NCI-H2171 (cell line): ENCODE results near the gene GNPTG.

ENCODE experiments used
- DNase-seq: peaks from one replicate; lab custom pipeline; 2025; lab: John Stamatoyannopoulos, UW

The GNPTG gene

DNA sequence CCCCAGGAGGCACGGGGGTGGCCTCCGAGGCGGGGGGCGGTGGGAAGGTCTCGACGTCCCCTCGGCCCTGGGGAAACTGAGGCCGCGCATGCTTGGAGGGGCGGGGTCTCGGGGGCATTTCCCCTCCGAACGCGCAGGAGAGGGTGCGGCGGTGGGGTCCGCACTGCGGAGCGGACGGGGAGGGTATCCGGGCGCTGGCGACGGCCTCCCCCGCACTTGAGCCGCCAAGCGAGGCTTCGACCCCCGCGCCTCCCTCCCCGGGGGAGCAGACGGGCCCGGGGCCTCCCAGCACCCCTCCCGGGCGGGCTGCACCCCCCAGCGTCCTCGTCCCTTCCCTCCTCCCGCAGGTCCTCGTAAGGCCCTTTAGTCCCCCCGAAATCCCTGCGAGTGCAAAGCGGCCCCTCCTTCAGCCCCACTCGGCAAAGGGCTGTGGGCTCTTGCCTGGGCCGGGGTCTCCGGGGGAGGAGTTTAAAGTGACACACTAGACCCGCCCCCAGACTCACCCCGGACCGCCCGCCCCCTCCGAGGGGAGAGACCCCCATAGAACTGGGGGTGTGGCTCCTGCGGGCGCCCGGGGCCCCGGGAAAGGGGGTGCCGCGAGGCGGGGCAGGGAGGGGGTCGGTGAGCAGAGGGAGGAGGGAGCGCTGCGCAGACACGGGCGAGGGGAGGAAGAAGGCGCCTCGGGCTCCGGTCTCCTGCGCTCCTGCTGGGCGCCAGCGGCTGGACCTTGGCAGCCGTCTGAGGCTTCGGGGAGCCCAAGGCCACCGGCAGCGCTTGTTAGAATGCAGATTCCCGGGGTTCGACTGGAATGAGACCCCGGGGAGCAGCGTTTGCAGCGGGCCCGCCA is 17.7 kb upstream of the GNPTG start:
- DNase-seq: no peak

DNA sequence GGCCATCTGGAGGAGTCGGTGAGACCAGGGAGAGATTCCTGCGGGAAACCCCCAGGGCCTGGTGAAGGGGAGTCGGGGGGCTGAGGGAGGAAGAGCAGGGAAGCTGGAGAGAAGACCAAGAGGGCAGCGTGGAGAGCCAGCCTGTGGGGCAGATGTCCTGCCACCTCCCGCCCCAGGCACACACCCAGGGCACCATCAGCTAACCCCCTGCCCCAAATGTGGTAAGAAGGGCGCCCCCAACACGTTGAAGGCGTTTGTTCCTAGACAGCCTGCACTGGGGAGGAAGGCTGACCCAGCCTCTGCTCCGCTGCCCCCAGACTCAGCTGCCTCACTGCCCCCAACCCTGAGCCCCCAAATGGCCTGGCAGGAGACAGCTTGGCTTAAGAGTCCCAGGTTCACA is 17.0 kb upstream of the GNPTG start:
- DNase-seq: no peak

DNA sequence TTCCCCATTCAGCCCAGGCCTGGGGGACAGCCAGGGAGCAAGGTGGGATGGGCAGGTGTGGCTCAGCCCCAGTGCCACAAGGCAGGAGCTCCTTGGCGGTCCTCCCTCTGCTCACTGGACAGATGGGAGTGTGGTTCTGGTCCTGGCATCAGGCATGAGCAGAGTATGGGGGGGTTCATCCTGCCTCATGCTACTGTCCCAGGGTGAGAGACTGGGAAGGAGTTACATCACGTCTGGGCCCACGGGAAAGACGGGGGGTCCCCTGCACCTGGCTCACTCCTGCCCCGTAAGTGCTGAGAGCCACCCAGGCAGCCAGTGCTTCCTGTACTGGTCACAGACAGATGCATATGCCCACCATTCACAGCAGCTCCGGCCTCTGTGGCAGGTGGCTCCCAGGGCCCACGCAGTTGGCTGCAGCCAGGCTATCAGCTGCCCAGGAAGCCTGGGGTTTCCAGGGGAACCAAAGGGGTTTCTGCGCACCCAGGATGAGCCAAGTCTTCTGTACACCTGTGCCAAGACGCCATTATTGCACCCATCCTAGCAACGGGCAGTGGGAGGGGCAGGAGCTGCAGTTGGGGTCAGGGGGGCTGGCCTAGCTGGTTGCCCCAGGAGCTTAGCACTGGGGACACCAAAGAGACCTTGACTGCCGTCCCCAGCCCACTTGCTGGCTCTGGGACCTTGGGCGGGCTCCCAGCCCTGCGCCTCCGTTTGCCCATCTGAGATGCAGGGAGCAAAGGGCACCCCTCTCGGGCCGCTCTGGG is 16.3 kb upstream of the GNPTG start:
- DNase-seq: no peak

DNA sequence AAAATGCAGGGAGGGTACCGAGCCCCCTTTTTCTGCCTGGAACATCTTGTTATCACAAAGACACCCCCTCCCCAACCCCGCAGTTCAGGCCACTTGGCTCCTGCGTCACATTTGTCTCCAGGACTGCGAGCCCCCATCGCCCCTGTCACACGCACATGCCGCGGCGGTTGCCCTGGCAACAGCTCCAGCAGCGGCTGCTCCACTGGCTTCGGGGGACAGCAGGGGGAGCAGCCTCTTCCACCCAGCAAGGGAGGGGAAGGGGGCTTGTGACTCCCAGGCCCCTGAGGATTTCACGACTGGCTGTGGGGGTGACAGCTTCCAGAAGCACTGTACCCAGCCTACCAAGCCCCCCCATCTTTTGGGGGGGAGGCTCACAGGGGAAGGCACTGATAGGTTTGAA is 15.7 kb upstream of the GNPTG start:
- DNase-seq: peak; percentile 17

DNA sequence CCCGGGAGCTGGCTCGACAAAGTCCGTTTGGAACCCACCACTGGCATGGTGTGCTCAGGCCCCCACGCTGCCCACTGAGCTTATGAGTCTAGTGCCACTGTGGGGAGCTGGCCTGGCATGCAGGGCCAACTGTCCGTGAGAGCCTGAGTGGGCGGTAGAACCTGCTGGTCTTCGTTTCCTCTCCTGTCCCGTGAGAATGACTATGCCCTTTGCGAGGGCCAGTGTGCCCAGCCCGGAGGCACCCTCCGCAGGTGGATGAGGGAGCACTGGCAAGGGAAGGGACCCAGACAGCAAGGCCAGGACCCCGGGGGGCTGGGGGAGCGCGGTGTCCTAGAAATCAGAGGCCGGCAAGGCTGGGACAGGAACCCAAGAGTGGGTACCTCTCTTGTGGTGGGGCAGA is 15.1 kb upstream of the GNPTG start:
- no peak for DNase-seq

DNA sequence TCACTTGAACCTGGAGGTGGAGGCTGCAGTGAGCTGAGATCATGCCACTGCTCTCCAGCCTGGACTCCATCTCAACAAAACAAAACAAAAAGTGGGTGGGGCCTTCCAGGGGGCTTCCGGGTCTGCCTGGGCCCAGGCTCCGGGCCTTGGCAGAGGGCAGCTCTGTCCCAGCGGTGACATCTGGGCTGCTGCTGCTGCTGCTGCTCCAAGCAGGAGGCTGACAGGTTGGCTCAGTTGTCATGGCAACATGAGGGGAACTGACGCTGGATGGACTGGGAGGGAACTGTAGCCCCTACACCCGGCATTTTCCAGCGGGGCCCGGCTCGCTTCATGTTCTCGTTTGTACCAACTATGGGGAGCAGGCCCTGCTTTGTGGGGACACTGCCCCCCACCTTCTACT is 14.2 kb upstream of the GNPTG start:
- DNase-seq: peak; percentile 29

DNA sequence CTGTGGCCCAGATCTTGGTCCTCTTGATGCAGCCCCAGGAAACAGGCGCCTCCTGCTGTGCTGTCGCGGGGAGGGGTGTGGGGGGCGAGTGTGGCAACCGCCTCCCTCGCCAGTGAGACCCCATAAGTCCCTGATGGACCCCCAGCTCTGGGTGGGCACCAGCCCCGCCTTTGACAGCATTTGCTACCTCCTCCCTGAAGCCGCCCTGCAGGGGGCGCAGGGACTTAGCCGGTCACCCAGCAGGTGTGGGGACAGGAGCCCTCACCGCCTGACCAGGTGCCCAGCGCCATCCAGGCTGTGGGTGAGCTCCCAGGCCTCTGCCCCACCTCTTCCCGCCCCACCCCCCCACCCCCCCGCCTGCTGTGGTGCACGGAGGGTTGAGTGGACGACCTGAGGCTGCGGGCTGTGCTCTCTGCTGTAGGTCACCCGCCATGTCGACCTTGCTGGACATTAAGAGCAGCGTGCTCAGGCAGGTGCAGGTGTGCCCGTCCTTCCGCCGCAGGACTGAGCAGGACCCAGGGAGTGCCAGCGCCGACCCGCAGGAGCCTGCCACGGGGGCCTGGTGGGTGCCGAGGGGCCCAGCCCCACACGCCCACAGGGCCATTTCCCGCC is 13.5 kb upstream of the GNPTG start:
- DNase-seq: no peak

DNA sequence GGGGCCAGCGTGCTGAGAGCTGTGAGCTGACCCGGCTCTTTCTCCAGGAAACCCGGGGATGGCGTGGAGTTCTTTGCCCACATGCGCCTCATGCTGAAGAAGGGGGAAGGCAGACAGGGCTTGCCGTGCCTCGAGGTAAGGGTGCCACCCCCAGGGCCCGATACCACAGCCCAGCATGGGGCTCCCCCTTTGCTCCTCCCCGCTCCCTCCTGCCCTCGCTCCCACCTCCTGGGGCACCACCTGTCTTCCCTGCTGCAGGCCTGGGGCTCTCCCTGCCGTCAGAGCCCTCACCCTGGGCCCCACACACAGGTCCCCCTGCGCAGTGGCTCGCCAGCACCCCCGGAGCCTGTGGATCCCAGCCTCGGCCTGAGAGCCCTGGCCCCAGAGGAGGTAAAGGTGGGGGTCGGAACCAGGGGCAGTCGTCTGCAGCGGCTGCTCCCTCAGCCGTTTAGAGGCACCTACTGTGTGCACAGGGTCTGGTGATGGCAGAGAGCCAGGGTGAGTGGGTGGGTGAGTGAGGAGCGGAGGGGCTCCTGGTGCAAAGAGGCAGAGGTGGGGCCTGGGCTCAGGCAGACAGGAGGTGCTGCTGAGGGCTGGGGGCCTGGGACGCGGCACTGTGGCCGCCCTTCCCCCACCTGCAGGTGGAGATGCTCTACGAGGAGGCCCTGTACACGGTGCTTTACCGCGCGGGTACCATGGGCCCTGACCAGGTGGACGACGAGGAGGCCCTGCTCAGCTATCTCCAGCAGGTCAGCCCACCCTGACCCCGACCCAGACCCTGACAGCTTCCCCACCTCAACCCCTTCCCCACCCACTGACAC is 12.7 kb upstream of the GNPTG start:
- DNase-seq: peak; percentile 50

DNA sequence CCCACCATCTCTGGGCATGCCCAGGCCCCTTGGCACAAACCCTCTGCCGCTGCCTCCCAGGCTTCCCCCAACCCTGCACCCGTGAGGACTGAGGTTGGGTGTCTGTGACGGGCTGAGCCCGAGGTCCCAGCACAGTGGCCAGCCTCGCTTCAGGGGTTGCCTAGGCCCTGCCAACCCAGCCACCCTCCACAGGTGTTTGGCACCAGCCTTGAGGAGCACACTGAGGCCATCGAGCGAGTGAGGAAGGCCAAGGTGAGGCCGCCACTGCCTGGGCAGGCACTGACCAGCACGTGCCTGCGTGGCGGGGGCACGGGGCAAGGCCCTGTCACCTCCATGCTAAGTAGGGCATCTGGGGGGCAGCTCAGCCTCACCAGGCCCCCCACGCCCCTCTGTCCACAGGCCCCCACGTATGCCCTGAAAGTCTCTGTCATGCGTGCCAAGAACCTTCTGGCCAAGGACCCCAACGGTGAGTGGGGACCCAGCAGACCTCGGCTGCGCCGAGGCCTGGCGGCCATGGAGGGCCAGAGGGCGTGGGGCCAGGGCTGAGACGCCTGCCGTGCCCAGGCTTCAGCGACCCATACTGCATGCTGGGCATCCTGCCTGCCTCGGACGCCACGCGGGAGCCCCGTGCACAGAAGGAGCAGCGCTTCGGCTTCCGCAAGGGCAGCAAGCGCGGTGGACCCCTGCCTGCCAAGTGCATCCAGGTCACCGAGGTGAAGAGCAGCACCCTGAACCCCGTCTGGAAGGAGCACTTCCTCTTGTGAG is 10.8 kb upstream of the GNPTG start:
- DNase-seq: no peak

DNA sequence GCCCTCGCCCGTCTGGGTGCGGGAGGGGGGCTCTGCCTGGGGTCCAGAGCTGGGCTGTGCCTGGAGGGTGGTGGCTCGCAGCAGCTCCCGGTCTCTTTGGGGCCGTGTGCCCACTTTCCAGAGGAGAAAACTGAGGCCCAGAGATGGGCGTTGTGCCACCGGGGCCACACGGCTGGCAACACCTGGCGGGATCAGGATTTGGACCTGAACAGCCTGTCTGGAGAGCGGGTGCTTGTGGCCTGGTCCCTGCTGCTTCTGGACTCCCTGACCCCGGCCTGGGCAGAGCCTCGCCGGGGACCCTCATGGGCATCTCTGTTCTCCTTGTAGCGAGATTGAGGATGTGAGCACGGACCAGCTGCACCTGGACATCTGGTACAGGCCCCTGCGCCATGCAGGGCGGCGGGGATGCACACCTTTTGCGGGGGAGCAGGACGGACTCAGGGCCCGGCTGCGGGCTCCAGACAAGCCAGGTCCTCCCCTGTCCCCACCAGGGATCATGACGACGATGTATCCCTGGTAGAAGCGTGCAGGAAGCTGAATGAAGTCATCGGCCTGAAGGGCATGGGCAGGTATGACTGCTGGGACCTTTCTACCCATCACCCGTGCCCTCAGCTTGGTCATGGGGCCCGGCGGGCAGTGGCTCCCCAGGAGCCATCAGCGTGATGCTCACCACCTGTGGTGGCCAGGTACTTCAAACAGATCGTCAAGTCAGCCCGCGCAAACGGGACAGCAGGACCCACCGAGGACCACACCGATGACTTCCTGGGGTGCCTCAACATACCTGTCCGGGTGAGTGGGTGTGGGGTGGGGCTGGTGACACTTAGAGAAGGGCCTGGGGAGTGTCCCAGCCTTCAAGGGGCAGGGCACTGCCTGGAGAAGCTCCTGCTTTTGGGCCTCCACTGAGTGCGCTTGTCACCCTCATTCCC is 10.0 kb upstream of the GNPTG start:
- DNase-seq: no peak

DNA sequence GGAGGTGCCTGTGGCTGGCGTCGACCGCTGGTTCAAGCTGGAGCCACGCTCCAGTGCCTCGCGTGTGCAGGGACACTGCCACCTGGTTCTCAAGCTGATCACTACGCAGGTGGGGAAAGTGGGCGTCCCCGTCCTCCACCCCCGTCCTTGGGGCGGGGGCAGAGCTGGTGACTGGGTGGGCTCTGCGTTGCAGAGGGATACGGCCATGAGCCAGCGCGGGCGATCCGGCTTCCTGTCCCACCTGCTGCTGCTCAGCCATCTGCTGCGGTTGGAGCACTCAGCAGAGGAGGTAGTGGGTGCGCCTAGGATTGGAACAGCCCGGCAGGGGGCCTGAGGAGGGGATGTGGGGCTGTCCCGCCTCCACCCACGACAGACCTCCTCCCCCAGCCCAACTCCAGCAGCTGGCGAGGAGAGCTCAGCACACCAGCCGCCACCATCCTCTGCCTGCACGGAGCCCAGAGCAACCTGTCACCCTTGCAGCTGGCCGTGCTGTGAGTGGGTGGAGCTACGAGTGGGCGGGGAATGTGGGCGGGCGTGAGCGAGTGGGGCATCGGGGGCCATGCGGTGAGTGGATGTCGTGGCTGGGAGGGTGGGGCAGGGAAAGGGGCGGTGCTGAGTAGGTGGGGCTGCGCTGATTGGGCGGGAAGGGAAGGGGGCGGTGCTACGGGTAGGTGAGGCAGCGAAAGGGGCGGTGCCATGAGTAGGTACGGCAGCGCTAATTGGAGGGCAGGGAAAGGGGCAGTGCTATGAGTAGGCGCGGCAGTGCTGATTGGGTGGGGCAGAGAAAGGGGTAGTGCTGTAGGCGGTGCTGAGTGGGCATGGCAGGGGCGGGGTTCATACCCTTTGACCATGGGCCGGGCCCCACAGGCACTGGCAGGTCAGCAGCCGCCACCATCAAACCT is 9.0 kb upstream of the GNPTG start:
- peak; percentile 99 for DNase-seq

DNA sequence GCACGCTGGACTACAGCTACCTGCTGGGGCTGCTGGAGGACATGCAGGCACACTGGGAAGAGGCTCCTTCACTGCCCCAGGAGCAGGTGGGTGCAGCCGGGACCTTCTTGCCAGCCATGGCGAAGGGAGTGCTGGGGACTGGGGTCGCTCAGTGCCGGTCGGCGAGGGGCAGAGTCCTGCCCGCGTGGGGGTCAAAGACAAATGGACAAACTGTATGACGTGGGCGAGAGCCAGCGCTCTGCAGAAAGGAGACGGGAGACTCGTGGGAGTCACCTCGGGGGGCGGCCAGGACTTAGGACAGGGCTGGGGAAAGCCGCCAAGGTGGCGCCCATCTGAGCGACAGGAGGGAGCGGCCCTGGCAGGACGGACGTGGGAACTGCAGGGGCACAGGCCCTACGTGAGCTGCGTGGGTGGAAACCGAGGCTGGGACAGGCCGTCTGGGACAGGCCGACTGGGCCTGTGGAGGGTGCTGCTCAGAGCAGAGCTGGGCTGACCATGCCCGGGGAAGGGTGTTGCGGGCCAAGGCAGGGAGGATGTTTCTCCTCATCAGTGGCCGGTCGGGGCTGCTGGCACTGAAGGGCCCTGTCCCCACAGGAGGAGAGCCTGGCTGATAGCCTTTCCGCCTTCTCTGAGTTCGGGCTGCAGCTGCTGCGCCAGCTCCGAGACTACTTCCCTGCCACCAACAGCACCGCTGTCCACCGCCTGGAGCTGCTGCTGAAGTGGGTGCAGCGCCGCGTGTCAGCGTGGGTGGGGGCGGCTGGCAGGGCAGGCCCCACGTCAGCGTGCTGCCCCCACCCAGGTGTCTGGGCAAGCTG is 8.1 kb upstream of the GNPTG start:
- no peak for DNase-seq

DNA sequence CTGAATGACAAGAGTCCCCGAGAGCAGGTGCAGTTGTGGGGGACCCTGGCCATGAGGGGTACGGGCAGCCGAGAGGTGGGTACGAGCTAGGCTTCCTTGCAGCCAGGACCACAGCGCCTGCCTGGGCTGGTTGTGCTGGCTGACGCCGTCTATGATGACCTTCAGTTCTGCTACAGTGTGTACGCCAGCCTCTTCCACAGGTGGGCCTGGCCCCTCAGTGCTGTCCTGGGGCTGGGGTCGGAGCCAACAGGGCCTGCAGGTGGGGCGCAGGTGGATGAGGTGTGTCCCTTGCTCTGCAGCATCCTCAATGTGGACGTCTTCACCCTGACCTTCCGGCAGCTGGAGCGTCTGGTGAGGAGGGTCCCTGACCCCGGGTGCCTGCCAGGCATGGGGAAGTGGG is 7.2 kb upstream of the GNPTG start:
- no peak for DNase-seq

DNA sequence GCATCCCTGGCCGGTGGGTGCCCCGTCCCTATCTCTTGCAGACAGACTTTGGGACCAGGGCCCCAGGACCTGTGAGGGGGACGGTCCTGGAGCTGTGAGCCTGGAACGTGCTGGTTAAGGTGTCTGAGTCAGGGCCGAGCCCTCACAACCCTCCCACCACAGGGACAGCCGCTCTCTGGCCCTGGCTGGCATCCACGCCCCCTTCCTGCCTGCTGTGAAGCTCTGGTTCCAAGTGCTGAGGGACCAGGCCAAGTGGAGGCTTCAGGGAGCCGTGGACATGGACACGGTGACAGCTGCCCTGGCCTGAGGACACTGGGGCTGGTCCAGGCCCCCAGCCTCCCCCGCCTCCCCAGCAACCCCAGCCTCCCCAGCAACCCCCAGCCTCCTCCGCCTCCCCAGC is 6.6 kb upstream of the GNPTG start:
- no peak for DNase-seq

DNA sequence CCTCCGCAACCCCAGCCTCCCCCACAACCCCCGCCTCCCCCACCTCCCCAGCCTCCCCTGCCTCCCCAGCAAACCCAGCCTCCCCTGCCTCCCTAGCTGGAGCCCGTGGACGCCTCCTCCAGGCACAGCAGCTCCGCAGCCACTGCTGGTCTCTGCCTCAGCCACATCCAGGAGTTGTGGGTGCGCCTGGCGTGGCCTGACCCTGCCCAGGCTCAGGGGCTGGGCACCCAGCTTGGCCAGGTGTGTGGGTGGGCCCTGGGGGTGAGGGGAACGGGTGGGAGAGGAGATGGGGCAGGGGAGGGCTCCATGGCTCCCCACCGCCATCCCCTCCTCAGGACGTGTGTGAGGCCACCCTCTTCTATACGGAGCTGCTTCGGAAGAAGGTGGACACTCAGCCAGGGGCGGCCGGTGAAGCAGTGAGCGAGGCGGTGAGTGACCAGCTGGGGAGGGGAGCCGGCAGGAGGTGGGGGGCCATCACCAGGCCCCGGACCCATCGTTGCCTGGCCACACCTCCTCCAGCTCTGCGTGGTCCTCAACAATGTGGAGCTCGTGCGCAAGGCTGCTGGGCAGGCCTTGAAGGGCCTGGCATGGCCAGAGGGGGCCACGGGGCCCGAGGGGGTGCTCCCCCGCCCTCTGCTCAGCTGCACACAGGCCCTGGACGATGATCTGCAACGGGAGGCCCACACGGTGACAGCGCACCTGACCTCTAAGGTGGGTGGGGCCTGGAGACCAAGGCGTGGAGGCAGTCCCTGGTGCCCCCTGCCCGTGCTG is 5.9 kb upstream of the GNPTG start:
- DNase-seq: no peak

DNA sequence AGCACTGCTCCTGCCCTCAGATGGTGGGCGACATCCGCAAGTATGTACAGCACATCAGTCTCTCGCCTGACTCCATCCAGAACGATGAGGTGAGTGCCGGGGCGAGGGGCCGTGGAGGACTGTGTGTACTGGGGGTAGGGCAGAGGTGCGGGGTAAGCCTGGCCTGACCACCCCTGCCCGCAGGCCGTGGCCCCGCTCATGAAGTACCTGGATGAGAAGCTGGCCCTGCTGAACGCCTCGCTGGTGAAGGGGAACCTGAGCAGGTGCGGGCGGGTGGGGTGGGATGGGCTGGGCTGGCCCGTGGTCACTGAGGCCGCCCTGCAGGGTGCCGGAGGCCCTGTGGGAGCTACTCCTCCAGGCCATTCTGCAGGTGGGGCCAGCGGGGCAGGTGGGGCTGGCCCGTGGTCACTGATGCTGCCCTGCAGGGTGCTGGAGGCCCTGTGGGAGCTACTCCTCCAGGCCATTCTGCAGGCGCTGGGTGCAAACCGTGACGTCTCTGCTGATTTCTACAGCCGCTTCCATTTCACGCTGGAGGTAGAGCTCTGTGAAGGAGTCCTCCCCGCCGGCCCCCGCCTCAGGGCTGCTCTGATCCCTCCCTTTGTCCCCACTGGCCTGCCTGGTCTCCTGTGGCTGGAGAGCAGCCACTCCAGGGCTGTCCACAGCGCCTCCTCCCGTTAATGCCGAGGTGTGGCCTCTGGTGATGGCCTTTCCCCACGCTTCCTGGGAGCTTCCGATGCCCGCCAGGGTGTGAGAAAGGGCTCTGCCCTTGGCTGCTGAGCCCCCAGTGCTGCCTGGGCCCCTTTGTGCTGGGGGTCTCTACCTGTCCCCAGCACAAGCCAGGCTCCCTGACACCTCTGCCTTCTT is 5.1 kb upstream of the GNPTG start:
- no peak for DNase-seq
